K562 (cell line): ENCODE data around the gene GADD45GIP1. TPM values are rescaled to one million over a fixed set of nuclear protein-coding genes. Genes with fewer than 3 reads are reported as not detected.

Experiments used
- CBX3 ChIP-seq, 2 experiments: IDR thresholded peaks; 1 replicate in 1 of 2; 2 replicates in 1 of 2; pipeline ENCODE4 v1.6.1; 2012; ENCODE audit warnings: inconsistent platforms in 2 of 2, low read length in 2 of 2, borderline replicate concordance in 1 of 2, control low read depth in 1 of 2
- CC2D1A ChIP-seq: fragments of 450-650 bp; IDR thresholded peaks from 2 replicates; pipeline ENCODE4 v1.6.1; 2017; ENCODE audit warnings: mild to moderate bottlenecking
- CREM ChIP-seq: IDR thresholded peaks from 2 replicates; pipeline ENCODE4 v1.6.1; 2014; ENCODE audit warnings: antibody characterized with exemption, low read depth
- E2F1 ChIP-seq: sonication (generic); formaldehyde crosslinking; IDR thresholded peaks from 2 replicates; pipeline ENCODE4 v1.8.1; 2023; ENCODE audit warnings: mild to moderate bottlenecking, missing genetic modification reagents, moderate library complexity
- FOS ChIP-seq: IDR thresholded peaks from 3 replicates; pipeline ENCODE4 v1.6.1; 2011; ENCODE audit not compliant: insufficient read length; ENCODE audit errors: extremely low read depth
- FOXA3 ChIP-seq, 2 experiments: fragments of 450-650 bp in 1 of 2; sonication (generic) in 1 of 2; formaldehyde crosslinking; IDR thresholded peaks in 1 of 2; conservative IDR thresholded peaks in 1 of 2; 2 replicates each; pipeline versions ENCODE4 v1.4.0 to v1.8.0; 2020 to 2022; ENCODE audit warnings: mild to moderate bottlenecking in 2 of 2, missing genetic modification reagents in 1 of 2
- FOXJ3 ChIP-seq: sonication (generic); formaldehyde crosslinking; IDR thresholded peaks from 2 replicates; pipeline ENCODE4 v1.4.0; 2020; ENCODE audit warnings: mild to moderate bottlenecking, missing genetic modification reagents
- GTF2A2 ChIP-seq: IDR thresholded peaks from 2 replicates; pipeline ENCODE4 v1.6.1; 2016; ENCODE audit warnings: mild to moderate bottlenecking, missing genetic modification characterization, missing compliant biosample characterization
- HNRNPL ChIP-seq: fragments of 200-400 bp; formaldehyde crosslinking; IDR thresholded peaks from 2 replicates; pipeline ENCODE4 v1.6.1; 2017; ENCODE audit warnings: low read depth, mild to moderate bottlenecking, low read length
- LEF1 ChIP-seq: fragments of 450-650 bp; IDR thresholded peaks from 2 replicates; pipeline ENCODE4 v1.6.1; 2016; ENCODE audit warnings: mild to moderate bottlenecking
- MBD2 ChIP-seq: sonication (generic); IDR thresholded peaks from 2 replicates; pipeline ENCODE4 v1.6.1; 2016; ENCODE audit warnings: low read depth, borderline replicate concordance
- MECOM ChIP-seq: fragments of 250-450 bp; sonication (Bioruptor Pico); IDR thresholded peaks from 2 replicates; pipeline ENCODE4 v1.8.0; 2022; ENCODE audit warnings: inconsistent platforms
- NR1H2 ChIP-seq: sonication (generic); formaldehyde crosslinking; IDR thresholded peaks from 2 replicates; pipeline ENCODE4 v1.4.0; 2020; ENCODE audit warnings: mild to moderate bottlenecking, missing genetic modification reagents
- RBBP5 ChIP-seq: fragments of 200-600 bp; sonication (generic); IDR thresholded peaks from 2 replicates; pipeline ENCODE4 v1.6.1; 2012; ENCODE audit warnings: borderline replicate concordance, mild to moderate bottlenecking, low read length, control low read depth, inconsistent platforms; ENCODE audit not compliant: insufficient read depth, poor library complexity, severe bottlenecking
- SNIP1 ChIP-seq: fragments of 450-650 bp; IDR thresholded peaks from 2 replicates; pipeline ENCODE4 v1.7.1; 2017; ENCODE audit warnings: low read depth, mild to moderate bottlenecking
- SRF ChIP-seq, 2 experiments: fragments of 250-450, 450-650 bp in 1 of 2; sonication (Bioruptor Pico) in 1 of 2; sonication (generic) in 1 of 2; formaldehyde crosslinking; IDR thresholded peaks; 2 replicates each; pipeline versions ENCODE4 v1.5.0 to v1.5.1; 2020 to 2022; ENCODE audit warnings: mild to moderate bottlenecking in 1 of 2, missing genetic modification reagents in 1 of 2
- SRSF3 ChIP-seq: fragments of 200-400 bp; formaldehyde crosslinking; IDR thresholded peaks from 2 replicates; pipeline ENCODE4 v1.6.1; 2016; ENCODE audit warnings: mild to moderate bottlenecking, low read length, moderate library complexity; ENCODE audit not compliant: insufficient read depth
- TCF3 ChIP-seq: sonication (generic); formaldehyde crosslinking; IDR thresholded peaks from 2 replicates; pipeline ENCODE4 v1.4.0; 2020; ENCODE audit warnings: mild to moderate bottlenecking, missing genetic modification reagents
- TCF7 ChIP-seq: sonication (generic); IDR thresholded peaks from 2 replicates; pipeline ENCODE4 v1.6.1; 2016; ENCODE audit warnings: antibody characterized with exemption, borderline replicate concordance
- XRCC5 ChIP-seq: fragments of 200-400 bp; formaldehyde crosslinking; IDR thresholded peaks from 2 replicates; pipeline ENCODE4 v1.6.1; 2017; ENCODE audit warnings: low read depth, mild to moderate bottlenecking, low read length
- ZNF134 ChIP-seq: fragments of 250-450 bp; sonication (Bioruptor Pico); conservative IDR thresholded peaks from 2 replicates; pipeline ENCODE4 v1.4.0; 2020
- ZNF717 ChIP-seq: fragments of 250-450 bp; sonication (Bioruptor Pico); IDR thresholded peaks from 2 replicates; pipeline ENCODE4 v1.5.0; 2021
- polyA plus RNA-seq, 8 experiments: library from polyadenylated mRNA; depleted of rRNA in 4 of 8; stranded (reverse) in 5 of 8; unstranded in 3 of 8; fragments of >200 nt; fragmentation: Nextera tagmentation in 2 of 8; fragmentation: Illumina TruSeq in 1 of 8; extraction: Ambion mirVana in 2 of 8; extraction: Trizol in 1 of 8; gene quantifications; 2 replicates each; pipeline versions ENCODE4 v1.2.1 to v1.2.3, GENCODE V29; 2011 to 2014; ENCODE audit warnings: inconsistent platforms in 1 of 8, missing spikeins in 1 of 8
- total RNA-seq, 7 experiments: library from RNA; depleted of rRNA in 6 of 7; stranded (reverse); fragments of >200 nt in 6 of 7; fragmentation: Illumina TruSeq in 2 of 7; extraction: Trizol in 2 of 7; gene quantifications; 2 replicates each; pipeline versions ENCODE4 v1.2.1 to v1.2.3, GENCODE V29; 2011 to 2021; ENCODE audit warnings: low replicate concordance in 1 of 7
- TF ChIP-seq, protein P1 (sequence below): fragments of 450-650 bp; formaldehyde crosslinking; IDR thresholded peaks from 2 replicates; pipeline ENCODE4 v1.4.0; 2022; ENCODE audit warnings: mild to moderate bottlenecking, moderate library complexity
- TF ChIP-seq, protein P2 (sequence below), 2 experiments: fragments of 450-650 bp in 1 of 2; sonication (generic) in 1 of 2; formaldehyde crosslinking in 1 of 2; IDR thresholded peaks in 1 of 2; conservative IDR thresholded peaks in 1 of 2; 2 replicates each; pipeline versions ENCODE4 v1.6.1 to v1.8.1; 2016 to 2023; ENCODE audit warnings: mild to moderate bottlenecking in 2 of 2, moderate library complexity in 2 of 2, inconsistent platforms in 1 of 2, missing genetic modification reagents in 1 of 2
- TF ChIP-seq, protein P3 (sequence below): sonication (generic); formaldehyde crosslinking; IDR thresholded peaks from 2 replicates; pipeline ENCODE4 v1.8.1; 2023; ENCODE audit warnings: mild to moderate bottlenecking, missing genetic modification reagents

GADD45GIP1 gene
- total and polyA plus RNA-seq, 9 of the 15 experiments (the other 6 are each of a cell fraction or from before 2014, with no cell fraction given) = 5.1 to 161 (median 29.2) TPM

- TF ChIP-seq CC2D1A = peak; percentile 41
- TF ChIP-seq CREM = peak; percentile 76
- peak; percentile 22; the same call in 1 of the 2 replicates for TF ChIP-seq LEF1
- no peak for TF ChIP-seq FOXJ3
- TF ChIP-seq TCF3 (CRISPR knock-in tag) = peak; percentile 50
- TF ChIP-seq SRSF3 = no peak
- TF ChIP-seq, protein P1, sequence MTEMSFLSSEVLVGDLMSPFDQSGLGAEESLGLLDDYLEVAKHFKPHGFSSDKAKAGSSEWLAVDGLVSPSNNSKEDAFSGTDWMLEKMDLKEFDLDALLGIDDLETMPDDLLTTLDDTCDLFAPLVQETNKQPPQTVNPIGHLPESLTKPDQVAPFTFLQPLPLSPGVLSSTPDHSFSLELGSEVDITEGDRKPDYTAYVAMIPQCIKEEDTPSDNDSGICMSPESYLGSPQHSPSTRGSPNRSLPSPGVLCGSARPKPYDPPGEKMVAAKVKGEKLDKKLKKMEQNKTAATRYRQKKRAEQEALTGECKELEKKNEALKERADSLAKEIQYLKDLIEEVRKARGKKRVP (CRISPR knock-in tag) = no peak
- TF ChIP-seq XRCC5 = peak; percentile 58; the same call in 1 of the 2 replicates
- peak in 1 of 2 experiments; percentile 66; a peak in 1 of 4 replicates for TF ChIP-seq SRF (CRISPR knock-in tag; IDR thresholded peaks at IDR 0.05)
- TF ChIP-seq MECOM (CRISPR knock-in tag) = no peak
- TF ChIP-seq SNIP1 = no peak
- TF ChIP-seq, protein P2, sequence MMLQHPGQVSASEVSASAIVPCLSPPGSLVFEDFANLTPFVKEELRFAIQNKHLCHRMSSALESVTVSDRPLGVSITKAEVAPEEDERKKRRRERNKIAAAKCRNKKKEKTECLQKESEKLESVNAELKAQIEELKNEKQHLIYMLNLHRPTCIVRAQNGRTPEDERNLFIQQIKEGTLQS (IDR thresholded peaks at IDR 0.05) = no peak
- TF ChIP-seq, protein P2 (CRISPR knock-in tag; conservative IDR thresholded peaks at IDR 0.05) = 0 out of 2 replicates have a peak, but pooled peaks have one; percentile 46
- no peak; the same call in 1 of the 2 replicates for TF ChIP-seq NR1H2 (CRISPR knock-in tag)
- no peak for TF ChIP-seq FOS
- no peak for TF ChIP-seq ZNF134 (CRISPR knock-in tag)
- no peak for TF ChIP-seq MBD2
- TF ChIP-seq ZNF717 = no peak
- TF ChIP-seq TCF7 = 0 out of 2 replicates have a peak, but pooled peaks have one; percentile 68
- TF ChIP-seq CBX3 (IDR thresholded peaks at IDR 0.05; ENCODE audit: borderline replicate concordance in 1 of 2, low read length in 2 of 2) = no peak
- no peak for TF ChIP-seq FOXA3 (CRISPR knock-in tag; conservative IDR thresholded peaks at IDR 0.05 in 1 of 2, IDR thresholded peaks at IDR 0.05 in 1 of 2)
- TF ChIP-seq RBBP5 = peak; percentile 20
- no peak for TF ChIP-seq HNRNPL
- TF ChIP-seq, protein P3, sequence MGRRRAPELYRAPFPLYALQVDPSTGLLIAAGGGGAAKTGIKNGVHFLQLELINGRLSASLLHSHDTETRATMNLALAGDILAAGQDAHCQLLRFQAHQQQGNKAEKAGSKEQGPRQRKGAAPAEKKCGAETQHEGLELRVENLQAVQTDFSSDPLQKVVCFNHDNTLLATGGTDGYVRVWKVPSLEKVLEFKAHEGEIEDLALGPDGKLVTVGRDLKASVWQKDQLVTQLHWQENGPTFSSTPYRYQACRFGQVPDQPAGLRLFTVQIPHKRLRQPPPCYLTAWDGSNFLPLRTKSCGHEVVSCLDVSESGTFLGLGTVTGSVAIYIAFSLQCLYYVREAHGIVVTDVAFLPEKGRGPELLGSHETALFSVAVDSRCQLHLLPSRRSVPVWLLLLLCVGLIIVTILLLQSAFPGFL (CRISPR knock-in tag) = no peak
- TF ChIP-seq GTF2A2 (tag) = no peak
- peak; percentile 80 for TF ChIP-seq E2F1
Measured at GRCh38 chr19:12965017-12965811, 8.2 kb upstream of the GADD45GIP1 start (continued).
